OCI-LY7 (cell line): ENCODE measurements around the gene ADO.

Source experiments
- CTCF ChIP-seq: fragments of 200-600 bp; sonication (generic); conservative IDR thresholded peaks from 2 replicates; pipeline ENCODE4 v1.5.1; 2014; ENCODE audit warnings: mild to moderate bottlenecking, antibody characterized with exemption, low read length, moderate library complexity, mixed read lengths
- EZH2phosphoT487 ChIP-seq: fragments of 200-600 bp; sonication (generic); IDR thresholded peaks from 2 replicates; pipeline ENCODE4 v1.6.1; 2018; ENCODE audit warnings: low read depth, borderline replicate concordance, mild to moderate bottlenecking, mixed run types, antibody characterized with exemption, low read length, moderate library complexity, mixed read lengths

DNA sequence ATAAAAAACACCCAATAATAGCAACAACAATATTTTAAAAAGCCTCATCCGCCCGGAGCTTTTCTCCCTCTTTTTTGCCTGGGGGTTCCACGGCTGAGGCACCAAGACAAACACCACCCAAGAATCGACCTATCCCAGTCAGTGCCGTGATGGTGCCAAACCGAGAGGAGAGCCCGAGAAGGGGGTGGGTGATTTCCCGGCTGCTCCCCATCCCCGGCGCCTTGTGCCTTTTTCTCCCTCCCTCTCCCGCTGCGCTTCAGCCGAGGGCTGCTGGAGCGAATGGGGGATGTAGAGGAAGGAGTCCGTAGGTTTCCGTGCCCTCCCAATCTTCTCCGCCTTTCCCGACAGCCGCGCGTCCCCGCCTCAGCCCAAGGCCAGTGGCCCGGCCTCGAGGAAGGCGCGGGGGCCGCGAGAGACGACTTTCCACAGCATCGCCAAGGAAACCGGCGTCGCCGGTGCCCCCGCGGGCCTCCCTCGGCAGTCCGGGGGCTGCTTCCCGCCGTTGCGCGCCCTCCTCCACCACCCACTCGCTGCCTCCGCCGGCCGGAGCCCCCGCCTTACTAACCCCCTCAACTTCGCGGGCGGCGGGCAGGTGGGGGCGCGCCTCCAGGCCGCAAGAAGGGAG, 10.3 kb downstream of the ADO start:
- TF ChIP-seq CTCF: no peak
- no peak for TF ChIP-seq EZH2phosphoT487
